ENCODE results near the gene GCN1.

The GCN1 gene

DNA sequence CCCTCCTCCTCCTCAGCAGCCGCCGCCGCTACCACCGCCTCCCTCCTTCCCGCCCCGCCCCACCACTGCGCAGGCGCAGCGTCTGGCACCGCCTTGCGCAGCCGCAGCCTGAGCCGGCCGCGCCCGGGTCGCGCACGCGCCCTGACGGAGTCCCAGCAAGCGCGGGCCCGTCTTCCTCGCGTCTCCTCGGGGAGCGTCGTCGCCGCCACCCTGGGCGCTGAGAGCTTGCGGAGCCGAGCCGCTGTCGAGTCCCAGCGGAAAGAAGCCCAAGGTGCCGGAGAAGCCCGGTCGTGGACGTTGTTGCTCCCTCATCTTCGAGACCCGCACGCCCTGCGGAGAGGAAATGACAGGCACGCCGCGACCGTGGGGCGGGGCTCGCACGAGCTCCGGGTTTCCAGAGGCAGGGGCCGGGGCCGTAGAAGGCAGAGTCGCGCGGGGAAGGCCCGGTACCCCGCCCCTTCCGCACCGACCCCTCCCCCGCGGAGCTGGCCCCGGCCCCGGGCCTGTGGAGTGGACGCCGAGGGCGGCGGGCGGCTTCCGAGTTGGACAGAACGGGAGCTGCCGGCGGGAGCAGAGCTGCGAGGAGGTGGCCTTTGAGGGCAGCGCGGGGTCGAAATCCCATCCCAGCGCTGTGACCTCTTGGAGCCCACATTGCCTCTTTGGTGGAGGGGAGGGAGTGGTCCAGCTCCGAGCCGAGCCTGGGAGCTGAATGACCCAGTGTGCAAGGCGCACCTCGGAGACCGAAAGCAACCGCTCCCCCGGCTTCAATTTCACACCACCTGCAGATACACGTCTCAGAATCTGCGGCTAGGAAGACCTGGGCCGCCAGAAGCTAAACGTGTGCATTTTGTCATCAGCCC is 77.5 kb downstream of the GCN1 start:
- H3K27ac ChIP-seq, result peak overlapping the region; percentile 85 to 94
- H3K4me3 ChIP-seq, result peak overlapping the region; percentile 93
- TF ChIP-seq, protein P1, sequence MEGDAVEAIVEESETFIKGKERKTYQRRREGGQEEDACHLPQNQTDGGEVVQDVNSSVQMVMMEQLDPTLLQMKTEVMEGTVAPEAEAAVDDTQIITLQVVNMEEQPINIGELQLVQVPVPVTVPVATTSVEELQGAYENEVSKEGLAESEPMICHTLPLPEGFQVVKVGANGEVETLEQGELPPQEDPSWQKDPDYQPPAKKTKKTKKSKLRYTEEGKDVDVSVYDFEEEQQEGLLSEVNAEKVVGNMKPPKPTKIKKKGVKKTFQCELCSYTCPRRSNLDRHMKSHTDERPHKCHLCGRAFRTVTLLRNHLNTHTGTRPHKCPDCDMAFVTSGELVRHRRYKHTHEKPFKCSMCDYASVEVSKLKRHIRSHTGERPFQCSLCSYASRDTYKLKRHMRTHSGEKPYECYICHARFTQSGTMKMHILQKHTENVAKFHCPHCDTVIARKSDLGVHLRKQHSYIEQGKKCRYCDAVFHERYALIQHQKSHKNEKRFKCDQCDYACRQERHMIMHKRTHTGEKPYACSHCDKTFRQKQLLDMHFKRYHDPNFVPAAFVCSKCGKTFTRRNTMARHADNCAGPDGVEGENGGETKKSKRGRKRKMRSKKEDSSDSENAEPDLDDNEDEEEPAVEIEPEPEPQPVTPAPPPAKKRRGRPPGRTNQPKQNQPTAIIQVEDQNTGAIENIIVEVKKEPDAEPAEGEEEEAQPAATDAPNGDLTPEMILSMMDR (IDR thresholded peaks at IDR 0.05), result no peak
- DNase-seq (ENCODE audit: low spot score), result peak; percentile 96

DNA sequence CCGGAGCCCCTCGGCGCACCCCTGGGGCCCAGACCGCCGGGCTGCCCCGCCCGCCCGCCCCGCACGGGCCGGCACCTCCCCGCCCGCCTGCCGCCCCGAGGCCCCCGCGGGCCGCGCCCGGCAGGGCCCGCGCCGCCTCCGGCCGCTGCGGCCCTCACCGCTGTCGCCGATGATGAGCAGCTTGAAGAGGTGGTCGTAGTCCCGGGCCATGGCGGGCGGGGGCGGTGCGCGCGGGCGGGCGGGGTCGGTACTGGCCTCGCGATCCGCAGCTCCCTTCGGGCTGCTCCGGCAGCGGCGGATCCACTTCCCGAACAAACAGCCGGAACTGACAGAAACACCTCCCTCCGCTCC is 78.1 kb downstream of the GCN1 start, which contains the start of gene RAB35:
Gene RAB35, minus strand, starts transcription at position 313 of the 351 bp plus-strand sequence. Its CDS starts 103 bp downstream, at position 210.
- no peak for DNase-seq (ENCODE audit: low spot score)
- peak within 1 kb of the TSS; percentile 93 for H3K4me3 ChIP-seq
- TF ChIP-seq, protein P1 (IDR thresholded peaks at IDR 0.05), result no peak
- peak within 1 kb of the TSS; percentile 85 to 94 for H3K27ac ChIP-seq

DNA sequence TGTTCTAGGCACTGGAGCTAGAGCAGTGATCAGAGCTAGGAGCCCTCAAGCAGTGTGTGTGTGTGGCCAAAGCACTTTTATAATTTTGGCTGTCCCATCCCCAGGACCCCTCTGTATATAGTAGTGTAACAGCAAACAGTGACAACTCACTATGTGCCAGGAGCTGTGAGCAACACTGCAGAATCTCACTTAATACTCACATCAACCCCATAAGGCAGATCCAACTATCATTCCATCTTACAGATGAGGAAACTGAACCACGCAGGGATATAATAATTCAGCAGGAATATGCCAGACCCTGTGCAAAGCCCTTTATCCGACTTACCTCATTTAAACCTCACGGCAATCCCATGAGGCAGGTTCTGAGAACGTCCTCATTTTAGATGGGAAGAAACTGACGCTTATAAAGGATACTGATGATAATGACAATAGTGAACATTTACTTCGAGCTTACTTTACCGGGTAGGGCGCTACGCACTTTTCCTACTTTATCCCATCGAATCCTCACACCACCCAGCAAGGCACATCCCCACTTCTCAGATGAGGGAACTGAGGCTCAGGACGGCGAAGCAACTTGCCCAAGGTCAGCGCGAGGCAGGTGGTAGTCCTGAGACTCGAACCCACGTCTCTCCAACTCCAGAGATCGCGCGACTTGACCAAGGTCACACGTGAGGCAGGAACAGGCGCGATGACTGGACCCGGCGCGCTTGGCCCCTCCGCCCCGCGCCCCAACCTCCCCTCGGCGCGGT is 78.6 kb downstream of the GCN1 start:
- DNase-seq (ENCODE audit: low spot score), result no peak
- Histone ChIP-seq H3K4me3 (peak overlapping the region; percentile 93), H3K27ac (peak overlapping the region; percentile 85 to 94)
- TF ChIP-seq, protein P1 (IDR thresholded peaks at IDR 0.05), result no peak

DNA sequence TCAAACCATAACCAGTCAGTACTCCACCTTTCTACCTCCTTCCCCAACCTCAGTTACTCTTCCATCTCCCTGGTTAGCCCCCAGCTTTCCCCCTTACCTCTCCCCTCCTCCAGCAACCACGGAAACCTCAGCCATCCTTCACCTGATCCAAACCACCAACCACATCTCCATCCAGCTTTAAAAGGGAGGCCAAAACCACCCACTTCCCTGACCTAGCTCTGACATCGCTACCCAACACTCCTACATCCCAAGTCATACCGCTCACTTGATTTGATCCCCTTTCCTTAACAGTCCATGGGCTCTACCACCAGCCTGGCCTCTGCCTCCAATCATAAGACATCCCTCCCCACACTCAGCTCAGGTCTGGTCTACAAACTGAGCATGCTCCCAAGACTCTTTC is 79.4 kb downstream of the GCN1 start:
- DNase-seq (ENCODE audit: low spot score), result no peak
- TF ChIP-seq, protein P1 (IDR thresholded peaks at IDR 0.05), result no peak
- Histone ChIP-seq H3K4me3 (peak overlapping the region; percentile 93), H3K27ac (peak overlapping the region; percentile 85 to 94)

DNA sequence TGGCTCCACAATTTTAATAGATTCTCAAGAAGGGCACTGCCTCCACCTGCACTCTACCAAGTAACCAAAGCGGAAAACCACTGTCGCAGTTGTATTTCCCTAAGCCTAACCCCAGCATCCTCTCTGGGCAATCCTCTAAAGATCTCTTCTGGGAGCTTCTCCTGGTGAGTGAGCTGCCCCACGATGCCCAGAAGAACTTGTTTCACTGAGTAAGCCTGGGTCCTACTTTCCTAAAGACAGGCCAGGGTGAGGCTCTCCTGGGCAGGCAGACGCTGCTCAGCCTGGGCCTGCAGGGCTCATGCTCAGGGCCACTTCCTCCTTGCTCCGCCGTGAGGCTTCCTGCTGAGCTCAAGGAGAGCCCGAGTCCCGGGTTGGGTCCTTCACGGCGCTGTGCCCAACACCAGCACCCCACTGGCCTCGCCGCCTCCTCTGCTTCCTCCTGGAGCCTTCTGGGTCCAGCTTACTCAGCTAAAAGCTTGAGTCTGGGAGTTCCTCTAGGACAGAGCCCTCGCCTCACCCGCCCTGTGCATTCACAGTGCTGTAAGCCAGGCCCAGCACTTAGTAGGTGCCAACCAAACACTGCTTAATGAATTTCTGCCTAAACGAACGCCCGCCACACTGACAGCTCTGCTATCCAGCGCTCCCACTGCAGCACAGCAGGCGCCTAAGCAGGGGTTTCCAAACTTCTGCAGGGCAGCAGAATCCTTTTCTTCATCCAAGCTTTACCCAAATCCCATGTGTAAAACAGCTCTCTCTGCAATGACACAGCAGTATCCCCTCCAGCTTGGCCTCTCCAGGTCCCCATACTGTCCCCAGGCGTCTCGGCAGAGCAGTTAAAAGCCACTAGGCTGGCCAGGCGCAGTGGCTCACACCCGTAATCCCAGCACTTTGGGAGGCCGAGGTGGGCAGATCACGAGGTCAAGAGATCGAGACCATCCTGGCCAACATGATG is 83.7 kb downstream of the GCN1 start:
- TF ChIP-seq, protein P1 (IDR thresholded peaks at IDR 0.05), result no peak
- DNase-seq (ENCODE audit: low spot score), result no peak
- Histone ChIP-seq H3K27ac (peak overlapping the region in 1 of 2 donors; percentile 54), H3K4me3 (no peak overlapping the region)

DNA sequence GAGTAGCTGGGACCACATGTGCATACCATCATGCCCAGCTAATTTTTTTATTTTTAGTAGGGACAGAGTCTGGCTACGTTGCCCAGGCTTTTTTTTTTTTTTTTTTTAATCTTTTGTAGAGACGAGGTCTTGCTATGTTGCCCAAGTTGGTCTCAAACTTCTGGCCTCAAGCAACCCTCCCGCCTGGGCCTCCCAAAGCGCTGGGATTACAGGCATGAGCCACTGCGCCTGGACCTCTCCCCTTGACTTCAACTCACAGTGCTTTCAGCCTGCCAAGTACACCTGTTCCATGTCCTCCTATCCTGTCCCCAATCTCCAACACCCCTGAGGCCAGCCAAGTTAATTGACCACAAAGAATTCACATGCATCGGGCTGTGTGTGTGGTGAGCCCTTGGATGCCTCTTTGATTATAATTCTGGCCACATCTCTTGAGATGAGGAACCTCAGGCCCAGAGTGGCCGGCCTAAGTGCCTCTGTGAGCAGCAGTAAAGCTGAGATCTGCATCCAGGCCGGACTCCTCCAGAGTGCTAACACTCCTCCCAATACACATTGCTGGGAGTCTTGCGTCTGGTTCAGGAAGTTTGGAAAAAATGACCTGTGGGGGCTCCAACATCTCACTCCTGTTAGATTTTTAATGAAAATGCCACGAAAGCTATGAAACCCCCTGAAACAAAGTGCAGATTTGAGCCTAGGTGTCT is 84.8 kb downstream of the GCN1 start:
- DNase-seq (ENCODE audit: low spot score), result no peak
- Histone ChIP-seq H3K27ac (no peak overlapping the region), H3K4me3 (no peak overlapping the region)
- TF ChIP-seq, protein P1 (IDR thresholded peaks at IDR 0.05), result no peak
